ENCODE data around the gene MPO. TPM values are rescaled to one million over a fixed set of nuclear protein-coding genes. Genes with fewer than 3 reads are reported as not detected.

The MPO gene
- total and polyA plus RNA-seq, 10 of the 15 experiments (the other 5 are each of a cell fraction or from before 2014, with no cell fraction given), result 0.06 to 0.49 (median 0.14) TPM

DNA sequence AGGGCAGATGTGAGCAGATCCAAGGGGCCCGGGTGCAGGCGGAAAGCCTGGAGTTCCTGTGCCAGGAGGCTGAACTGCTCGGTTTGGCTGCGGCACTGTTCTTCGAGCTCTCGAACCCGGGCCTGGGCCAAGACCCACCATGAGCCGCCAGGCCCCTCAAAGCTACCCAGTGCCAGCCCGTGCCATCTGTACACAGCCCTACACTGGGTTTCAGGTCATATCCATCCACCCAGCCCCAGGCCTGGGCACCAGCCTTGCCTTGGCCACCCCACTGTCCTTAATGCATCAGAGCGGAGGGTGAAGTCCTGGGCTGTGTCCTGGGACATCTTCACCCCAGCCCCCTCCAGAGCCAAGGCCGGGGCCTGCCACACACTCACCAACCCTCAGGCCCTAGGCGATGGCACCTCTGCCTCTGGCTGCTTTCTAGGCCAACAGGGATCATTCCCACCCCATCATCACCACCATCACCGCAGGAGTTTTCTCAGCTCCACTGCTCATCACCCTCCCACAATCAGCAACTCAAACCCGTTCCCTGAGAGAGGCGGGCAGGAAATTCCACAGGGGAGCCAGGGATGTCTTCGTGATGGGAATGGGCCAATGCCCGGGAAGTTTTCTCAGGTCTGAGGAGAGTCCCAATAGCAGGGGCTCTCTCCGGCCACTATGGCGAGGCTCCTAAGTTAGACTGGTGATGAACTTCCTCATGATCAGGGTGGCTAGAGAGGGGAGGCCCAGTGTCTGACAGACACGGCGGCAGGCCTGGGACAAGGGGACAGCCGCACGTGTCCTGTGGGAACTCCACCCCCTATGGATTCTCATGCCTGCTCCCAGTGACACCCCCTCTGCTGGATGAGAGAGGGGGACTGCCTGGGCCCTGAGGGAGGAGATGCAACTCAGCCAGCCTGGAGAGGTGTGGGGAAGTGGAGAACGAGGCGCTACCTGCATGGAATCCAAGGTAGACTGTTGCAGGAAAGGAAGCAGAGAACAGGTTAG is 38.7 kb upstream of the MPO start:
- 87% methylated on average over 25 of the region's 25 CpGs for WGBS (ENCODE audit: insufficient coverage, insufficient replicate concordance, low lambda C conversion rate, missing lambda C conversion rate)
- no peak for TF ChIP-seq DPF2 (IDR thresholded peaks at IDR 0.05)
- TF ChIP-seq, protein P1, sequence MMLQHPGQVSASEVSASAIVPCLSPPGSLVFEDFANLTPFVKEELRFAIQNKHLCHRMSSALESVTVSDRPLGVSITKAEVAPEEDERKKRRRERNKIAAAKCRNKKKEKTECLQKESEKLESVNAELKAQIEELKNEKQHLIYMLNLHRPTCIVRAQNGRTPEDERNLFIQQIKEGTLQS (IDR thresholded peaks at IDR 0.05; ENCODE audit: borderline replicate concordance, extremely low read depth, low read depth, low read length), result no peak
- H3K79me2 ChIP-seq (ENCODE audit: control insufficient read depth, insufficient read depth, low read length), result no peaks in the 10 kb centered on the region
- ATAC-seq (no peak), FAIRE-seq (no peak), DNase-seq (ENCODE audit: low read depth, low spot score) (no peak)
- H3K4me3 ChIP-seq, result no peak overlapping the region
- in situ Hi-C loops (cut with MboI), result loop anchor here (5.0 kb wide), 1 partner anchor 128 kb away; no protein-coding TSS in a partner anchor
- BruUV-seq (replicated peaks), result no TSS peak
- peaks cover 7% of the 10 kb centered on the region for H3K4me1 ChIP-seq (ENCODE audit: control insufficient read depth, insufficient read depth, low read length)
- H3K27me3 ChIP-seq (replicated peaks in 1 of 2; ENCODE audit: control insufficient read depth in 2 of 2, insufficient read depth in 2 of 2, low read length in 1 of 2), result no peaks in the 10 kb centered on the region
- ChIA-PET POLR2A (interaction anchor here (0.5 kb wide), 1 partner anchor 12 kb away, joined by 4 read pairs; no protein-coding TSS in a partner anchor), SMC1A (ENCODE audit: uncharacterized antibody, unreplicated experiment) (interaction anchor here (0.7 to 12.9 kb wide), 6 partner anchors 8 to 108 kb away, joined by 3 to 249 read pairs (median 30); partner anchors contain the start of genes RNF43 and SUPT4H1), RAD21 (ENCODE audit: unreplicated experiment) (interaction anchor here (2.3 to 10.9 kb wide), 3 partner anchors 23 to 36 kb away, joined by 16 to 227 read pairs (median 45); partner anchors contain the start of gene SUPT4H1), CTCF (interaction anchor here (0.5 to 3.3 kb wide), 8 partner anchors 8 to 262 kb away, joined by 3 to 32 read pairs (median 4); partner anchors contain the start of genes RNF43, SUPT4H1 and TSPOAP1)
- H2AFZ ChIP-seq (ENCODE audit: control insufficient read depth, low read depth, low read length), result no peak overlapping the region
- H3K9me3 ChIP-seq (replicated peaks; ENCODE audit: control insufficient read depth, insufficient read depth, low read length), result no peaks in the 10 kb centered on the region
- intact Hi-C loops (cut with micrococcal nuclease; ENCODE audit: unreplicated experiment), result no loop called here
- no peak overlapping the region for H3K4me2 ChIP-seq (ENCODE audit: control insufficient read depth, insufficient read depth)
- no peaks in the 10 kb centered on the region for H4K20me1 ChIP-seq (ENCODE audit: control insufficient read depth, insufficient read depth)
- no peak overlapping the region for H3K27ac ChIP-seq (ENCODE audit: control insufficient read depth, insufficient read depth)
- peaks cover 0 to 2% of the 10 kb centered on the region in 2 experiments; a peak in 1 of 4 replicates for H3K36me3 ChIP-seq (ENCODE audit: control insufficient read depth in 2 of 2, insufficient read depth in 2 of 2, low read length in 1 of 2)
- no peak overlapping the region for H3K9ac ChIP-seq (ENCODE audit: control insufficient read depth, insufficient read depth, low read length)

Data from GM12878 (cell line).